Central memory CD8-positive, alpha-beta T cell (primary cell): ENCODE results near the gene XYLT2.
A peak's percentile ranks its signal among the peaks of the same experiment; 100 is the strongest.

Experiments used
- ATAC-seq: fragments of 150-1000 bp; cut with Tn5 transposase; replicated peaks from 2 replicates; pipeline ENCODE4 v1.10.0; 2022; ENCODE audit warnings: mild to moderate bottlenecking, moderate FRiP score, moderate number of reproducible peaks; ENCODE audit not compliant: poor library complexity, severe bottlenecking; ENCODE audit errors: extremely low read depth
- DNase-seq, 2 donors: peaks; one replicate each; pipeline ENCODE4 v3.0.0; 2021; ENCODE audit warnings: low spot score in 2 of 2
- H3K27ac Mint-ChIP-seq: one replicate; pipeline ENCODE4 v1.8.0; 2022; ENCODE audit warnings: low read depth, mild to moderate bottlenecking, moderate library complexity, mixed read lengths
- H3K27me3 Mint-ChIP-seq: one replicate; pipeline ENCODE4 v1.8.0; 2022; ENCODE audit warnings: mixed read lengths
- H3K36me3 Mint-ChIP-seq: one replicate; pipeline ENCODE4 v1.8.0; 2022; ENCODE audit warnings: mild to moderate bottlenecking, moderate library complexity, mixed read lengths; ENCODE audit not compliant: insufficient read depth
- H3K4me1 Mint-ChIP-seq: one replicate; pipeline ENCODE4 v1.8.0; 2022; ENCODE audit warnings: mixed read lengths
- H3K4me3 Mint-ChIP-seq: one replicate; pipeline ENCODE4 v1.8.0; 2022; ENCODE audit warnings: mild to moderate bottlenecking, moderate library complexity, mixed read lengths
- H3K9me3 Mint-ChIP-seq: one replicate; pipeline ENCODE4 v1.8.0; 2022; ENCODE audit warnings: mixed read lengths

The XYLT2 gene

GRCh38 chr17:50355336-50355700 lies 9.4 kb downstream of the XYLT2 start:
- peaks cover 21% of the 10 kb centered on the region for H3K4me1 Mint-ChIP-seq
- peak overlapping the region; percentile 59 for H3K27ac Mint-ChIP-seq
- ATAC-seq (no peak), DNase-seq (no peak)
- H3K27me3 Mint-ChIP-seq, result no peaks in the 10 kb centered on the region
- H3K9me3 Mint-ChIP-seq, result no peaks in the 10 kb centered on the region
- peaks cover 14% of the 10 kb centered on the region for H3K36me3 Mint-ChIP-seq
- no peak overlapping the region for H3K4me3 Mint-ChIP-seq

- ATAC-seq (no peak), DNase-seq (no peak)
- H3K4me3 Mint-ChIP-seq, result no peak overlapping the region
- H3K4me1 Mint-ChIP-seq, result peaks cover 16% of the 10 kb centered on the region
- no peaks in the 10 kb centered on the region for H3K9me3 Mint-ChIP-seq
- no peak overlapping the region for H3K27ac Mint-ChIP-seq
- peaks cover 14% of the 10 kb centered on the region for H3K36me3 Mint-ChIP-seq
- H3K27me3 Mint-ChIP-seq, result no peaks in the 10 kb centered on the region
Measured at GRCh38 chr17:50355701-50356341, 9.9 kb downstream of the XYLT2 start.

- Mint-ChIP-seq H3K36me3 (peaks cover 14% of the 10 kb centered on the region), H3K4me3 (no peak overlapping the region), H3K27ac (no peak overlapping the region), H3K27me3 (no peaks in the 10 kb centered on the region), H3K4me1 (peaks cover 10% of the 10 kb centered on the region), H3K9me3 (no peaks in the 10 kb centered on the region)
- DNase-seq, result no peak
- no peak for ATAC-seq
Measured at GRCh38 chr17:50356418-50356817, 10.5 kb downstream of the XYLT2 start.

- Mint-ChIP-seq H3K27me3 (no peaks in the 10 kb centered on the region), H3K9me3 (no peaks in the 10 kb centered on the region), H3K4me1 (peaks cover 9% of the 10 kb centered on the region), H3K4me3 (no peak overlapping the region), H3K36me3 (peaks cover 14% of the 10 kb centered on the region), H3K27ac (no peak overlapping the region)
- no peak for ATAC-seq
- no peak for DNase-seq
Measured at GRCh38 chr17:50356892-50357510, 11.1 kb downstream of the XYLT2 start.

GRCh38 chr17:50358177-50358576 lies 12.3 kb downstream of the XYLT2 start:
- Mint-ChIP-seq H3K27me3 (no peaks in the 10 kb centered on the region), H3K4me3 (no peak overlapping the region), H3K36me3 (peaks cover 14% of the 10 kb centered on the region), H3K9me3 (no peaks in the 10 kb centered on the region), H3K27ac (no peak overlapping the region), H3K4me1 (peaks cover 8% of the 10 kb centered on the region)
- no peak for DNase-seq
- no peak for ATAC-seq

DNA sequence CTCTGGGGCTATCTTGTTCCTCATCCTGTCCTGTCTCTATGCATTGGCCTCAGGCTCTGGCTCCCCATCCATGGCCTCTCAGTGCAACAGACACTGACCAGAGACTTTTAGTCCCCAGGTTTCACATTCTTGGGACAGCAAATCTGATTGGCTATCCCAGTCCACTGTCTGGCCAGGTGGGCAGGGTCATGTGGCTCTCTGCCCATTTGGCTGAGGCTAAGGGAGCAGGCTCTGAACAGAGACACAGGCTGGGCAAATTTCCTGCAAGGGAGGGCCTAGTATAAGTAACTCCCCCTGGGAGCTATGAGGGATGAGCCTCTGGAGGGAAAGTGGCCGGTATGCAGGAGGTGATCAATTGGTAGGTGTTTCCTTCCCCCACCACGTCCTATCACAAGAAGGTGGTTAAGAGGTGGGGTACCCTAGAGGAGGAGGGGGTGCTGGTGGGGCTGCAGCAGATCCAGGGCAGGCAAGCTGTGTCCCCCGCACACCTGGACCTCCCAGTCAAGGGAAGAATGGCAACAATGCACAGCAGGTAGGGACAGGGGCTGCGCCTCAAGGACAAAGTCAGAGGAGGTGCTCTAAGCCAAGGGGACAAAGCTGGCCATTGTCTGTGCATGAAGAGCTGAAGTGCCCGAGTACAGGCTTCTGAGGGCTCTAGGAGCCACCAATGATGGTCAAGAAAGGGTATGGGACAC lies 13.2 kb downstream of the XYLT2 start:
- Mint-ChIP-seq H3K9me3 (no peaks in the 10 kb centered on the region), H3K27ac (no peak overlapping the region), H3K4me3 (no peak overlapping the region), H3K36me3 (peaks cover 12% of the 10 kb centered on the region), H3K27me3 (no peaks in the 10 kb centered on the region), H3K4me1 (peaks cover 8% of the 10 kb centered on the region)
- DNase-seq, result no peak
- no peak for ATAC-seq

DNA sequence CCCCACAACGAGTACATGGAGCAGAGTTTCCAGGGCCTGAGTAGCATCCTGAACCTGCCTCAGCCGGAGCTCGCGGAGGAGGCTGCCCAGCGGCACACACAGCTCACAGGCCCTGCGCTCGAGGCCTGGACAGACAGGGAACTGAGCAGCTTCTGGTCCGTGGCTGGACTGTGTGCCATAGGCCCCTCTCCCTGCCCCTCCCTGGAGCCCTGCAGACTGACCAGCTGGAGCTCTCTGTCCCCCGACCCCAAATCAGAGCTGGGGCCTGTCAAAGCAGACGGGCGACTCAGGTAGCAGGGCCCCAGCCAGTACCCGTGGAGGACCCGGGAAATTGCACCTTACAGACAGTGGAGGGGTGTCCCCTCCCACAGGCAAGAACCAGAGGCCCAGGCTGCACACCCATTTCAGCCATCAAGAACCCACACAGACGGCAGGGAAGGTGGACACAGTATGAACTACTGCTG lies 14.1 kb downstream of the XYLT2 start:
- H3K36me3 Mint-ChIP-seq, result peaks cover 9% of the 10 kb centered on the region
- H3K27ac Mint-ChIP-seq, result no peak overlapping the region
- peaks cover 8% of the 10 kb centered on the region for H3K4me1 Mint-ChIP-seq
- H3K27me3 Mint-ChIP-seq, result no peaks in the 10 kb centered on the region
- no peaks in the 10 kb centered on the region for H3K9me3 Mint-ChIP-seq
- DNase-seq, result no peak
- ATAC-seq, result no peak
- no peak overlapping the region for H3K4me3 Mint-ChIP-seq

- DNase-seq (no peak), ATAC-seq (no peak)
- no peak overlapping the region for H3K4me3 Mint-ChIP-seq
- H3K27ac Mint-ChIP-seq, result no peak overlapping the region
- no peaks in the 10 kb centered on the region for H3K9me3 Mint-ChIP-seq
- H3K4me1 Mint-ChIP-seq, result peaks cover 13% of the 10 kb centered on the region
- no peaks in the 10 kb centered on the region for H3K27me3 Mint-ChIP-seq
- H3K36me3 Mint-ChIP-seq, result peaks cover 8% of the 10 kb centered on the region
Measured at GRCh38 chr17:50360486-50361115, 14.7 kb downstream of the XYLT2 start.

DNA sequence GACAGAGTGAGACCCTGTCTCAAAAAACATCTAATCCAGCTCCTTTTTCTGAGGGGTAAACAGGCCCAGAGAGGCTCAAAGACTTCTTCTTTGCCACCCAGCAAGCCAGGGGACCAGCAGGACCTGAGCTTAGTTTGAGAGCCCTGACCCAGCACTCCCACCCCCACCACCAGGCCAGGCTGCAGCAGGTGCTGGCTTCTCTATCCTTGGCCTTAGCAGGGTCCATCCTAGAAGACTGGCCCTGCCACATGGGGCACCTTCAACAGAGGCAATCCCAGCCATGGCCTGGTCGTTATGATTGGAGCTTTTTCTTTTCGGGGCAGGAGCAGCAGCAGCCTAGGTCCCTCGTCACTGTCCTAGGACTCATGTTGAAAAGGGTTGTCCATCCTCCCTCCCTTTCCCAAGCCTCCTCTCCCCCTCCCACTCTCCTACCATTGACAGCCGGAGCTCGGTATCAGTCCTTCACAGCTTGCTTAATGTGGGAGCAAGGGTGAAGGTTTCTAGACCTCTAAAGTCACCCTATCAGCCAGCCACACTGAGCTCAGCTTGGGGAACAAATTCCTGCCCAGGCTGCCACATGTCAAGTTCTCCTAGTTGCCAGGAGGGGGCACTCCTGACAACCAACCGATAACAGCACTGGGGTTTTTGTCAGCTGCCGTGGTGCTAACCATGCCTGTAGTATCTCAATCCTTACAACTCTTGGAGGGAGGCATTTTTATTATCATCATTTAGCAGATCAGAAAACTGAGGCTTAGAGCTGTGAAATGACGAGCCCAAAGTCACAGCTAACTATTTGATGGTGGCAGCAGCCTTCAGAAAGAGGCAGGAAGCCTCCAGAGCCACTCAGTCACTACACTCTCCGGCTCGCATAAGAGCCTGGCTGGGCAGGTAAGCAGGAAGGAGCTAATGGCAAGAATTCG lies 15.9 kb downstream of the XYLT2 start:
- peaks cover 11% of the 10 kb centered on the region for H3K36me3 Mint-ChIP-seq
- ATAC-seq, result peak; percentile 89
- H3K9me3 Mint-ChIP-seq, result no peaks in the 10 kb centered on the region
- H3K27me3 Mint-ChIP-seq, result no peaks in the 10 kb centered on the region
- peak in 1 of 2 donors; percentile 38 for DNase-seq
- peak overlapping the region; percentile 23 for H3K27ac Mint-ChIP-seq
- H3K4me3 Mint-ChIP-seq, result peak overlapping the region; percentile 27
- peaks cover 15% of the 10 kb centered on the region for H3K4me1 Mint-ChIP-seq

DNA sequence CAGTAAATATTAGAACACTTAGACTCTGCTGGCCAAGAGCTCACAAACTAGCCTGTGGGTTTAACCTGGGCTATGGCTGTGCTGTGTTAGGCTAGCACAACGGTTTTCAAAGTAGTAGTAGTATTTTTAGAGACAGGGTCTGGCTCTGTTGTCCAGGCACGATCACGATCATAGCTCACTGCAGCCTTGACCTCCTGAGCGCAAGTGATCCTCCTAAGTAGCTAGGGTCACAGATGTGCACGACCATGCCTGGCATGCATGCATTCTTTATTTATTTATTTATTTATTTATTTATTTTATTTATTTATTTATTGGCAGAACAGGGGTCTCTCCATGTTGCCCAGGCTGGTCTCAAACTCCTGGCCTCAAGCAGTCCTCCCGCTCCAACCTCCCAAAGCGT lies 16.7 kb downstream of the XYLT2 start:
- H3K9me3 Mint-ChIP-seq, result no peaks in the 10 kb centered on the region
- DNase-seq, result no peak
- ATAC-seq, result no peak
- no peak overlapping the region for H3K4me3 Mint-ChIP-seq
- peaks cover 17% of the 10 kb centered on the region for H3K4me1 Mint-ChIP-seq
- H3K27me3 Mint-ChIP-seq, result no peaks in the 10 kb centered on the region
- no peak overlapping the region for H3K27ac Mint-ChIP-seq
- peaks cover 9% of the 10 kb centered on the region for H3K36me3 Mint-ChIP-seq

- peaks cover 17% of the 10 kb centered on the region for H3K36me3 Mint-ChIP-seq
- H3K9me3 Mint-ChIP-seq, result no peaks in the 10 kb centered on the region
- H3K27ac Mint-ChIP-seq, result no peak overlapping the region
- no peaks in the 10 kb centered on the region for H3K27me3 Mint-ChIP-seq
- peaks cover 23% of the 10 kb centered on the region for H3K4me1 Mint-ChIP-seq
- no peak for ATAC-seq
- no peak for DNase-seq
- no peak overlapping the region for H3K4me3 Mint-ChIP-seq
Measured at GRCh38 chr17:50363217-50364060, 17.5 kb downstream of the XYLT2 start.
